HG03457 (cell line): ENCODE results near the gene OXTR.
"Not testable (repeated sequence)": the region's sequence is repeated elsewhere in the genome, so short reads cannot be mapped to it uniquely, and the experiment has no call there.

ENCODE experiments used
- ATAC-seq: cut with Tn5 transposase; IDR thresholded peaks from one replicate; pipeline ENCODE4 v1.9.1; 2021; ENCODE audit warnings: moderate number of reproducible peaks; ENCODE audit not compliant: unreplicated experiment

OXTR gene

GRCh38 chr3:8743021-8743601 lies 26.3 kb downstream of the OXTR start:
- ATAC-seq: no peak

DNA sequence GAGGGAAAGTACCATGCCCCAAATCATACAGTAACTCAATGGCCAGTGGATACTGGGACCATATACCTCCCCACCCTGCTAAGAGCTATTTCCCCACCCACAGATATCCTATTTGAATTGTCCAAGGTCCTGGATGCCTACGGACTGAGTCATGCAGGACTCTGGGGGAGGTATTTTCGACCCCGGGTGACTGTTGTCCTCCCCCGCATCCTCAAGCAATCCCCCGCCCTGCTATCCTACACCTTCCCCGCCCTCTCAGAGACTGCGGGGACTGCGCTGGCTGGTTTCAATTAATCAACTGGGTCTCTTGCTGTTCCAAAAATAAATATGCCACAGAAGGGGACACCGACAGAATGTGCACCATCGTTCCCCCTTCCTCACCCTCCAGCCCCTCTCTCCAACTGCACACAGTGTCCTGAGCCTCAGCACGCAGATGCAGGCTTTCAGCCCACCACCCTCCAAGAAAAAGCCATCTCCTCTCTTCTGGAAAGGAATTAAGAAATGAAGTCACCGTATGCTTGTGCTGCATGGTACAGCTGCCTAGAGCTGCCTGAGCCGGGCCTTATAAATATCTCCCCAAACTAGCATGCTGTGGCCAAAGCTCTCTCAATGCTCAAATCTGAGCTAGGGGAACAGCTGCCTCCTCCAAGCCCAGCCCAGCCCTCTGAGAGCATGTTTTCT lies 27.7 kb downstream of the OXTR start:
- no peak for ATAC-seq

DNA sequence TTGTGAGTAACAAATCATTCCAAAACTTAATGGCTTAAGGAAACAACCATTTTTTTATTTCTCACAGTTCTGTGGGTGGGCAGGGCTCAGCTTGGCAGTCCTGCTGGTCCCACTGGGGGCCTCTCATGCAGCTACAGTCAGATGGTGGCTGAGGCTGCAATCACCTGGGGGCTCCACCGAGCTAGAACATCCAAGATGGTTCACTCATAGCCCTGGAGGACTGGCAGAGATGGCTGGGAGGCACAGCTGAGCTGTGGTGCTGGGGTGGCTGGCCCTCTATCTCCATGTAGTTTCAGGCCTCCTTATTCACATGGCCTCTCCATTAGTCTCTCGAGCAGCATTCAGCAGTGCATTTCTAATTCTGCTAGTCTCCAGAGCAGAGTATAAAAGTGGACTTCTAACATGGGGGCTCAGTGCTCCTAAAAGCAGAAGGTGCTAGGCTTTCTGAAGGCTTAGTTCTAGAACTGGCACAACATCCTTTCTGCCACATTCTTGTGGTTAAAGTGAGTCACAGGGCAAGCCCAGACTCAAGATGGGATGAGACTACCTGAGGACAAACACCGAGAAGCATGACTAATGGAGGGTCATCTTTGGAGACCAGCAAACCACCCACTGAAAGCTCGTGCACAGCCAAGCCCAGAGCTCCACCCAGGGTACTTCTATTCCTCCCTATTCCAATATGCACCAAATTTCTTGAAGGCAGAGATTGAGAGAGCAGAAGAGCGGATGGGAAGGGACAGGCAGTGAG lies 29.5 kb downstream of the OXTR start:
- no peak for ATAC-seq

GRCh38 chr3:8738639-8739038 lies 30.8 kb downstream of the OXTR start:
- ATAC-seq: no peak

GRCh38 chr3:8737823-8738222 lies 31.6 kb downstream of the OXTR start:
- no peak for ATAC-seq

- ATAC-seq: no peak
Observed at GRCh38 chr3:8737301-8737700, 32.1 kb downstream of the OXTR start.

- ATAC-seq: no peak
Observed at GRCh38 chr3:8736436-8736835, 33.0 kb downstream of the OXTR start.

GRCh38 chr3:8734908-8735307 lies 34.5 kb downstream of the OXTR start:
- no peak for ATAC-seq

DNA sequence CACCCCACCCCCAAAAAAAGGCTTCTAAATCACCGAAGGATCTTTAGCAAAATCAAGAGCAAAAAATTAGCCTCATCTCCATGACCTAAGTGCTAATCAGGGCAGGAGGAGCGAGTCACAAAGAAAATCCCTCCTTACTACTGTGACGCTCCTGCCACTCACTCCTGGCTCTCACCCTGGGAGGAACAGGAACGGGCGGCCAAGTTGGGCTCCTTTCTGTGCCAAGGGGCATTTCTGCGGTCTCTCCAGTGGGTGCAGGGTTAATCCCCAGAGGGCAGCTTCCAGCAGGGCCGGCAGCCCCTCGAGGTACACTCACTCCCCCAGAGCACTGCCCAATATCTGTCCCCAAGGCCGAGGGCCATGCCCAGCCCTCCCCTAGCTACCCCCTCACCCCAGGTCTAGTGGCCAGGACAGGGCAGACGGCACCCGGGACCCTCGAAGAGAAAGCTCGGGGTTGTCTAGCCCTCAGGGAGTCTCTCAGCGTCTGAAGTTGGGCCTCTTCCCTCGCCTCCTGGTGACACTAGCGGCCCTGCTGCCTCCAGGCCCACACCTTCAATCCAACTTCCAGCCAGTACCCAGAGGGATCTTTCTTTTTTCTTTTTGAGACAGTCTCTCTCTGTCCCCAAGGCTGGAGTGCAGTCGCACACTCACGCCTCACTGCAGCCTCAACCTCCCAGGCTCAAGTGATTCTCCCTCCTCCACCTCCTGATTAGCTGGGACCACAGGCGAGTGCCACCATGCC lies 35.1 kb downstream of the OXTR start:
- ATAC-seq: no peak

- ATAC-seq: no peak
Observed at GRCh38 chr3:8733332-8734094, 35.9 kb downstream of the OXTR start, which contains the start of gene CAV3. TSS of gene CAV3 (plus strand) at chr3:8733802. CDS start at chr3:8733877, 75 bp downstream.

DNA sequence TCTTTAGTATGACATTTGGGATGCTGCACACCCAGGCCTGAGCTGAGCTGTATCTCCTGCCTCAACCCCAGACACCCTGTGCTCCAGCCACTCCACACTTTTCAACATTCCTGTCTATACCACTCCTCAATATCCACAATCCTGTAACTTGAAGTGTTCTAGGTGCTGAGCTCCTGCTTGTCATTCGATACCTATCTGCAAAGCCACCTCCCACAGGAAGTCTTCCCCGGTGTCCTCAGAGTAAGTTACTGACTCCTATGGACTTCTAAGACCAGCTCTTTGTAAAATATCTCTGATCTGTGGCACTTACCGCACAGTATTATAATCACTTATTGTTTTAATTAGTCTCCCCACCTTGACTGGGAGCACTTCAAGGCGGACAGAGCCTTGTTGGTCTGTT lies 37.0 kb downstream of the OXTR start:
- ATAC-seq: no peak

GRCh38 chr3:8730656-8731055 lies 38.8 kb downstream of the OXTR start:
- ATAC-seq: no peak

DNA sequence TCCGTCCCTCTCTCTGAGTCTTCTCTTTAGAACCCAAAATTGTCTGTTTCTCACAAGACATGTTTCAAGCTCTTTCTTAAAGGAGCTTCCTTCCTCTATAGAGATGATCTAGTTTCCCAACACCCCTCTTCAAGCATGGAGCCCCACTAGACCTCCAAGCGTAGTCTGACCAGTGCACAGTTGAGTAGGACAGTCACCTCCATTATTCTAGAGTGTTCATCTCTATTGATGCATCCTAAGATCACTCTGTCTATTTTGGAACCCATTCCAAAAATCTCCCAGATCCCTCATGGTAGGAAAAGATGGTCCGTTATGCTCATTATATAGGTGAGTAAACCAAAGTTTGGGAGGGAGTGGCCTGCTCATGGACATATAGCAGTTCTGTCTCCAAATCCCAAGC lies 39.9 kb downstream of the OXTR start:
- no peak for ATAC-seq

GRCh38 chr3:8727605-8728512 lies 41.6 kb downstream of the OXTR start:
- no peak for ATAC-seq

- no peak for ATAC-seq
Observed at GRCh38 chr3:8724108-8724752, 45.2 kb downstream of the OXTR start.

DNA sequence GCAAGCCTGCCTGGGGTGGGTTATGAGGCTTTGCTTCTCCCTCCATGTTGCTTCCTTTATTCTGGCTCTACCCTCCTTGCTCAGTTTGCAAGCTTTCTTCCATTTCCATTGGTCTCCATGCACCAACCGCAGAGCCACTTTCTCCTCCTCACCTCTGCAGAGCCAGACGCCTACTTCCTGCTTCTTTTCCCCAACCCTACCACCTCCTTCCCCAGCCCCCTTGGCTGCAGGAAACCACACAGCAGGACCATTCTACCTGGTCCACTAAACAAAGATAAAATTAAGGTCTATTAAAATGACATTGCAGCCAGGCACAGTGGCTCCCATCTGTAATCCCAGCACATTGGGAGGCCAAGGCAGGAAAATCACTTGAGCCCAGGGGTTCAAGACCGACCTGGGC lies 45.8 kb downstream of the OXTR start:
- ATAC-seq: no peak

DNA sequence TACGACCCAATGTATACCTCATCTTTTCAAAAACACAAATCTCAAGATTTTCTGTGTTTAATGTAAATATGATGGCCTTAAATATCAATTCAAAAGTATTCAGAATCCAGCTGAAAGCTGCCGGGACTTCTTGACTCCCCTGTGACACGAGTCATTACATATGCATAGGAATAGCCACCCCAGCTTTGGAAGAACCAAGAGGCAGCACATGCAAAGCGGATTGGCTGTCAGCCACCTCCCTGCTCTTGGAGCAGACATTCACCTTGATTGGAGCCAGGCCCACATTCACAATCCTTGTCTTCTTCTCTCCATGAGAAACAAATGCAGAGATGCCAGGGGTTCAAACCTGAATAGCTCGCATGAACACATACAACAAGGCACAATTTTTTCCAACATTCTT lies 46.6 kb downstream of the OXTR start:
- no peak for ATAC-seq

- not testable (repeated sequence) for ATAC-seq
Observed at GRCh38 chr3:8715757-8716156, 53.7 kb downstream of the OXTR start.
